IMR-90 (cell line): Measurements from ENCODE around the gene ZNF502. TPM values are rescaled to one million over a fixed set of nuclear protein-coding genes. Genes with fewer than 3 reads are reported as not detected.
A peak's percentile ranks its signal among the peaks of the same experiment; 100 is the strongest.

Experiments used
- ATAC-seq: fragments of 200-7000 bp; cut with Tn5 transposase; 2 replicates; pipeline ENCODE4 v1.9.1; 2020; ENCODE audit warnings: low read depth, mild to moderate bottlenecking, moderate library complexity
- BruUV-seq: library from RNA; stranded (reverse); fragments of 400-500 nt; replicated peaks from 2 replicates; lab custom pipeline; 2021; lab: Mats Ljungman, UMichigan
- CTCF ChIA-PET: fragments of 300-600 bp; formaldehyde crosslinking; extraction: SDS; loops from one replicate; lab custom pipeline; 2021; ENCODE audit warnings: antibody characterized with exemption; lab: Yijun Ruan, JAX
- POLR2A ChIA-PET: fragments of 300-600 bp; sonication (Branson Sonifier 250); formaldehyde crosslinking; loops from one replicate; lab custom pipeline; 2022; ENCODE audit warnings: antibody characterized with exemption; ENCODE audit not compliant: unreplicated experiment; lab: Charles Lee
- DNase-seq: peaks from one replicate; pipeline ENCODE4 v3.0.0; 2013
- H2AFZ ChIP-seq: replicated peaks from 2 replicates; pipeline ENCODE3; 2013; ENCODE audit warnings: low read length, mild to moderate bottlenecking; ENCODE audit not compliant: poor library complexity
- H2AK5ac ChIP-seq: 2 replicates; pipeline ENCODE4 v1.6.1; 2013; ENCODE audit warnings: low read depth, low read length, inconsistent platforms
- H2AK9ac ChIP-seq: replicated peaks from 2 replicates; pipeline ENCODE3; 2013; ENCODE audit warnings: mild to moderate bottlenecking, low read depth, low read length, moderate library complexity; ENCODE audit not compliant: poor library complexity
- H2BK120ac ChIP-seq: 2 replicates; pipeline ENCODE4 v1.6.1; 2013; ENCODE audit warnings: low read depth, low read length, inconsistent platforms
- H2BK15ac ChIP-seq: 3 replicates; pipeline ENCODE4 v1.6.1; 2013; ENCODE audit warnings: low read depth, low read length, inconsistent platforms
- H2BK20ac ChIP-seq: 2 replicates; pipeline ENCODE4 v1.6.1; 2013; ENCODE audit warnings: low read depth, mild to moderate bottlenecking, inconsistent platforms, low read length, moderate library complexity
- H2BK5ac ChIP-seq: 2 replicates; pipeline ENCODE4 v1.6.1; 2013; ENCODE audit warnings: mild to moderate bottlenecking, low read depth, low read length, inconsistent platforms; ENCODE audit not compliant: poor library complexity, severe bottlenecking
- H3K14ac ChIP-seq: replicated peaks from 2 replicates; pipeline ENCODE4 v1.6.1; 2013; ENCODE audit warnings: low read depth, low read length, inconsistent platforms
- H3K18ac ChIP-seq: 2 replicates; pipeline ENCODE4 v1.6.1; 2013; ENCODE audit warnings: low read depth, low read length, control low read depth
- H3K23ac ChIP-seq: 2 replicates; pipeline ENCODE4 v1.6.1; 2013; ENCODE audit warnings: low read depth, low read length, inconsistent platforms
- H3K27ac ChIP-seq: 2 replicates; pipeline ENCODE4 v1.5.1; 2013; ENCODE audit warnings: mild to moderate bottlenecking, control low read depth, low read length; ENCODE audit not compliant: insufficient read depth
- H3K27me3 ChIP-seq: 2 replicates; pipeline ENCODE4 v1.6.1; 2013; ENCODE audit warnings: low read length; ENCODE audit not compliant: control insufficient read depth, insufficient read depth
- H3K36me3 ChIP-seq: 2 replicates; pipeline ENCODE4 v1.6.1; 2013; ENCODE audit warnings: low read length, mixed read lengths; ENCODE audit not compliant: control insufficient read depth, insufficient read depth
- H3K4ac ChIP-seq: 2 replicates; pipeline ENCODE4 v1.6.1; 2013; ENCODE audit warnings: low read depth, low read length, inconsistent platforms
- H3K4me1 ChIP-seq: 2 replicates; pipeline ENCODE4 v1.6.1; 2013; ENCODE audit warnings: low read length, mixed read lengths; ENCODE audit not compliant: control insufficient read depth, insufficient read depth
- H3K4me2 ChIP-seq: 2 replicates; pipeline ENCODE4 v1.6.1; 2013; ENCODE audit warnings: low read depth, mild to moderate bottlenecking, control low read depth, low read length, moderate library complexity
- H3K4me3 ChIP-seq: 2 replicates; pipeline ENCODE4 v1.5.1; 2013; ENCODE audit warnings: low read depth, mild to moderate bottlenecking, control low read depth, low read length, moderate library complexity; ENCODE audit not compliant: insufficient read depth
- H3K56ac ChIP-seq: 2 replicates; pipeline ENCODE4 v1.6.1; 2013; ENCODE audit warnings: low read length, inconsistent platforms; ENCODE audit not compliant: insufficient read depth; ENCODE audit errors: extremely low read depth
- H3K79me1 ChIP-seq, 2 experiments: 2 replicates each; pipeline ENCODE4 v1.6.1; 2013; ENCODE audit warnings: low read length in 2 of 2, inconsistent platforms in 1 of 2, low read depth in 1 of 2
- H3K9ac ChIP-seq: 2 replicates; pipeline ENCODE4 v1.6.1; 2013; ENCODE audit warnings: low read depth, low read length, control low read depth
- H3K9me1 ChIP-seq: 2 replicates; pipeline ENCODE4 v1.6.1; 2013; ENCODE audit warnings: low read length, inconsistent platforms; ENCODE audit not compliant: insufficient read depth
- H3K9me3 ChIP-seq: 2 replicates; pipeline ENCODE4 v1.6.1; 2013; ENCODE audit warnings: low read length; ENCODE audit not compliant: control insufficient read depth, insufficient read depth
- H4K20me1 ChIP-seq: 2 replicates; pipeline ENCODE4 v1.6.1; 2013; ENCODE audit warnings: low read length, inconsistent platforms; ENCODE audit not compliant: insufficient read depth
- H4K5ac ChIP-seq: 2 replicates; pipeline ENCODE4 v1.6.1; 2013; ENCODE audit warnings: mild to moderate bottlenecking, low read depth, low read length, control low read depth
- H4K8ac ChIP-seq, 2 experiments: 2 replicates each; pipeline ENCODE4 v1.6.1; 2013; ENCODE audit warnings: low read depth in 2 of 2, low read length in 2 of 2, control low read depth in 1 of 2, inconsistent platforms in 1 of 2
- H4K91ac ChIP-seq: 2 replicates; pipeline ENCODE4 v1.6.1; 2013; ENCODE audit warnings: low read depth, low read length, inconsistent platforms; ENCODE audit not compliant: insufficient read depth
- BHLHE40 ChIP-seq: fragments of 150-350 bp; IDR thresholded peaks from 2 replicates; pipeline ENCODE4 v1.6.1; 2016; ENCODE audit warnings: mild to moderate bottlenecking, low read depth, low read length
- CEBPB ChIP-seq: IDR thresholded peaks from 2 replicates; pipeline ENCODE4 v1.6.1; 2012; ENCODE audit warnings: low read depth, low read length, improper control_type of control experiment
- CTCF ChIP-seq: conservative IDR thresholded peaks from 2 replicates; pipeline ENCODE4 v1.5.1; 2012; ENCODE audit warnings: mild to moderate bottlenecking, low read depth, low read length, improper control_type of control experiment
- ELK1 ChIP-seq: fragments of 150-350 bp; IDR thresholded peaks from 2 replicates; pipeline ENCODE4 v1.6.1; 2016; ENCODE audit warnings: low read depth, mild to moderate bottlenecking, low read length, moderate library complexity, borderline replicate concordance
- FOS ChIP-seq: fragments of 150-350 bp; IDR thresholded peaks from 2 replicates; pipeline ENCODE4 v1.6.1; 2016; ENCODE audit warnings: low read depth, low read length
- MAFK ChIP-seq: IDR thresholded peaks from 2 replicates; pipeline ENCODE4 v1.6.1; 2012; ENCODE audit warnings: low read depth, low read length, improper control_type of control experiment
- MAZ ChIP-seq: IDR thresholded peaks from 2 replicates; pipeline ENCODE4 v1.6.1; 2012; ENCODE audit warnings: low read depth, mild to moderate bottlenecking, low read length, improper control_type of control experiment, moderate library complexity, borderline replicate concordance
- MXI1 ChIP-seq: IDR thresholded peaks from 2 replicates; pipeline ENCODE4 v1.6.1; 2012; ENCODE audit warnings: low read depth, mild to moderate bottlenecking, low read length, moderate library complexity, borderline replicate concordance
- NFE2L2 ChIP-seq: fragments of 150-350 bp; IDR thresholded peaks from 2 replicates; pipeline ENCODE4 v1.6.1; 2016; ENCODE audit warnings: low read depth, mild to moderate bottlenecking, low read length
- POLR2A ChIP-seq: IDR thresholded peaks from 2 replicates; pipeline ENCODE4 v1.6.1; 2012; ENCODE audit warnings: mild to moderate bottlenecking, low read depth, low read length
- RAD21 ChIP-seq: IDR thresholded peaks from 2 replicates; pipeline ENCODE4 v1.6.1; 2012; ENCODE audit warnings: low read length, improper control_type of control experiment
- RCOR1 ChIP-seq: IDR thresholded peaks from 2 replicates; pipeline ENCODE4 v1.6.1; 2012; ENCODE audit warnings: mild to moderate bottlenecking, low read length, improper control_type of control experiment; ENCODE audit not compliant: insufficient replicate concordance
- SMC3 ChIP-seq: fragments of 150-350 bp; IDR thresholded peaks from 2 replicates; pipeline ENCODE4 v1.6.1; 2016; ENCODE audit warnings: low read depth, mild to moderate bottlenecking, antibody characterized with exemption, low read length, moderate library complexity
- USF2 ChIP-seq: fragments of 150-350 bp; IDR thresholded peaks from 2 replicates; pipeline ENCODE4 v1.6.1; 2017; ENCODE audit warnings: mild to moderate bottlenecking, antibody characterized with exemption, low read length, low read depth
- WGBS, 2 experiments: methylation state at CpG; one replicate each; pipeline versions ENCODE4 v1.1.5 to v1.1.7; 2013; ENCODE audit warnings: missing lambda C conversion rate in 2 of 2; ENCODE audit not compliant: insufficient read length in 1 of 2; ENCODE audit errors: extremely low coverage in 2 of 2; 5-methylcytosine and 5-hydroxymethylcytosine counted together
- dilution Hi-C: fragments of 300-500 bp; cut with HindIII; formaldehyde crosslinking; loops from one replicate; pipeline ENCODE4 v1.14.3; 2018; ENCODE audit warnings: low sequenced_read_pairs; ENCODE audit not compliant: unreplicated experiment
- in situ Hi-C: fragments of 300-500 bp; cut with MboI; formaldehyde crosslinking; loops from 3 replicates; pipeline ENCODE4 v1.14.3; 2019; ENCODE audit warnings: low sequenced_read_pairs, inconsistent platforms, mixed read lengths
- intact Hi-C: fragments of 100-400 bp; cut with micrococcal nuclease; formaldehyde crosslinking; loops from 2 replicates; pipeline ENCODE4 v1.10.0; 2022
- polyA plus RNA-seq, 3 experiments: library from polyadenylated mRNA; depleted of rRNA; stranded (reverse); fragments of >200 nt; gene quantifications; 2 replicates each; pipeline ENCODE4 v1.2.3, GENCODE V29; 2012; ENCODE audit warnings: low replicate concordance in 1 of 3
- total RNA-seq: library from RNA; depleted of rRNA; stranded (reverse); fragments of >200 nt; gene quantifications from 2 replicates; pipeline ENCODE4 v1.2.3, GENCODE V29; 2012

The ZNF502 gene
- total and polyA plus RNA-seq, 2 of the 4 experiments (the other 2 are of a cell fraction) = 2.1 to 5.7 TPM

- peaks cover 5% of the 10 kb centered on the region for H3K36me3 ChIP-seq
- H4K5ac ChIP-seq = peak overlapping the region; percentile 19
- H2BK5ac ChIP-seq = peak overlapping the region; percentile 27
- H2AFZ ChIP-seq = peak overlapping the region; percentile 98
- H3K9me3 ChIP-seq = peaks cover 5% of the 10 kb centered on the region
- intact Hi-C loops (no loop called here), dilution Hi-C loops (no loop called here), in situ Hi-C loops (no loop called here)
- H2BK120ac ChIP-seq = no peak overlapping the region
- H3K4me1 ChIP-seq = no peaks in the 10 kb centered on the region
- peak overlapping the region; percentile 92 for H3K4me2 ChIP-seq
- H4K20me1 ChIP-seq = no peaks in the 10 kb centered on the region
- H3K27ac ChIP-seq = peak overlapping the region; percentile 47
- peak overlapping the region; percentile 49; the same call in 1 of the 2 replicates for H3K4ac ChIP-seq
- peak overlapping the region; percentile 67 for H3K9ac ChIP-seq
- no peaks in the 10 kb centered on the region for H3K27me3 ChIP-seq
- TSS peak; percentile 22 for BruUV-seq
- H3K23ac ChIP-seq = peak overlapping the region; percentile 69; the same call in 1 of the 2 replicates
- no peak overlapping the region for H2BK15ac ChIP-seq
- peak overlapping the region; percentile 50 to 78 for H4K8ac ChIP-seq
- TF ChIP-seq FOS (no peak), RAD21 (no peak), RCOR1 (no peak), SMC3 (no peak), MAZ (no peak), POLR2A (no peak), CEBPB (no peak), BHLHE40 (no peak), ELK1 (no peak), USF2 (no peak), MAFK (no peak), MXI1 (no peak), NFE2L2 (no peak), CTCF (no peak)
- peak overlapping the region; percentile 58; the same call in 1 of the 2 replicates for H3K14ac ChIP-seq
- H3K18ac ChIP-seq = no peak overlapping the region
- CTCF ChIA-PET = no interaction called here
- no peak for DNase-seq
- ATAC-seq = no peak
- peaks cover 10 to 44% of the 10 kb centered on the region in 2 experiments for H3K79me1 ChIP-seq
- H2AK9ac ChIP-seq = peak overlapping the region; percentile 74
- H3K9me1 ChIP-seq = no peaks in the 10 kb centered on the region
- POLR2A ChIA-PET = no interaction called here
- no peak overlapping the region for H2BK20ac ChIP-seq
- H2AK5ac ChIP-seq = no peak overlapping the region
- WGBS, 2 experiments = no CpG with 5 or more reads among the region's 15 CpGs
- H4K91ac ChIP-seq = no peak overlapping the region
- H3K4me3 ChIP-seq = peak overlapping the region; percentile 69
- no peak overlapping the region for H3K56ac ChIP-seq
These were observed 48.6 kb downstream of the ZNF502 start for GRCh38 chr3:44761101-44761423.
